Measurements from ENCODE around the gene CABP7.

DNA sequence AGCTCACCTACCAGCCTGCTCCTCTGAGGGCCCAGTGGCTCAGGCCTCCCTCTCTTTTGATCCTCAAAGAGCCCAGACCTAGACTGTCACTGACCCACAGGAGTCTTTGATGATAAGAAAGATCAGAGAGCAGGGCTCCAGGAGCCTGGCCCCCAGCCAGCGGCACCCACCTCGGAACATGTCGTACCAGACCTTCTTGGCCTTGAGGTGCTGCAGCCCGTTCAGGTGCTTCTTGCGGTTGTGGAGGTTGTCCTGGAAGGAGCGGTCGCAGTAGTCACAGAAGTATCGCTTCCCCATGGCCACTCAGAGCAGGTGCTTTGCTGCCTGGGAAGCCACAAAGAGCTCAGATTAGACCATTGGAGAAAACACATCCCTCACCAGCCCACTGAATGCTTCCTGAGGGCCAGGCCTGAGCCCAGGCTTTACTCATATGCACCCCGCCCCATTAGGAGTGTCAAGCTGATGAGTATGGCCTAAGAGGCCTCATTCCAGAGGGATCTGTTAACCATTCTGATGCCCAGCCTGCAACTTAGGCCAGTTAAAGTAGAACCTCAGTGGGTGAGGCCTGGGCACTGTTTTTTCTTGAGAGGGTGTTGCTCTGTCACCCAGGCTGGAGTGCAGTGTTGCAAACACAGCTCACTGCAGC, 28.6 kb downstream of the CABP7 start:
- TF ChIP-seq, protein P1, sequence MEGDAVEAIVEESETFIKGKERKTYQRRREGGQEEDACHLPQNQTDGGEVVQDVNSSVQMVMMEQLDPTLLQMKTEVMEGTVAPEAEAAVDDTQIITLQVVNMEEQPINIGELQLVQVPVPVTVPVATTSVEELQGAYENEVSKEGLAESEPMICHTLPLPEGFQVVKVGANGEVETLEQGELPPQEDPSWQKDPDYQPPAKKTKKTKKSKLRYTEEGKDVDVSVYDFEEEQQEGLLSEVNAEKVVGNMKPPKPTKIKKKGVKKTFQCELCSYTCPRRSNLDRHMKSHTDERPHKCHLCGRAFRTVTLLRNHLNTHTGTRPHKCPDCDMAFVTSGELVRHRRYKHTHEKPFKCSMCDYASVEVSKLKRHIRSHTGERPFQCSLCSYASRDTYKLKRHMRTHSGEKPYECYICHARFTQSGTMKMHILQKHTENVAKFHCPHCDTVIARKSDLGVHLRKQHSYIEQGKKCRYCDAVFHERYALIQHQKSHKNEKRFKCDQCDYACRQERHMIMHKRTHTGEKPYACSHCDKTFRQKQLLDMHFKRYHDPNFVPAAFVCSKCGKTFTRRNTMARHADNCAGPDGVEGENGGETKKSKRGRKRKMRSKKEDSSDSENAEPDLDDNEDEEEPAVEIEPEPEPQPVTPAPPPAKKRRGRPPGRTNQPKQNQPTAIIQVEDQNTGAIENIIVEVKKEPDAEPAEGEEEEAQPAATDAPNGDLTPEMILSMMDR (IDR thresholded peaks at IDR 0.05) = no peak
- TF ChIP-seq MEF2A (IDR thresholded peaks at IDR 0.05; ENCODE audit: borderline replicate concordance, low read depth) (no peak), TCF12 (IDR thresholded peaks at IDR 0.05) (no peak), EZH2phosphoT487 (IDR thresholded peaks at IDR 0.05; ENCODE audit: borderline replicate concordance, low read depth) (no peak), ELF1 (IDR thresholded peaks at IDR 0.05) (no peak)
